Inflammatory macrophage treated with lipopolysaccharide for 1 hour (primary cell): ENCODE data around the gene ZAP70.

Experiments used
- DNase-seq, 2 donors: peaks; one replicate each; pipeline ENCODE4 v3.0.0-alpha.2; 2020 to 2022

The ZAP70 gene

DNA sequence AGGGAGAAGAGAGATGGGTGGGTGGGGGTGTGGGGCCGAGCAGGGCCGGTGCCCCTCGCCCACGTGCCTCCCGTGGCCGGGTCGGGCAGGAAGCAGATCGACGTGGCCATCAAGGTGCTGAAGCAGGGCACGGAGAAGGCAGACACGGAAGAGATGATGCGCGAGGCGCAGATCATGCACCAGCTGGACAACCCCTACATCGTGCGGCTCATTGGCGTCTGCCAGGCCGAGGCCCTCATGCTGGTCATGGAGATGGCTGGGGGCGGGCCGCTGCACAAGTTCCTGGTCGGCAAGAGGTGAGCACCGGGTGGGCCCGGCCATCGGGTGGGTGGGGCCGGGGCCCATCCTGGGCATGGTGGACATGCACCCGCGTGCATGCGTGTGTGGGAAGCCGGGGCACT is 21.8 kb downstream of the ZAP70 start:
- DNase-seq, result no peak

DNA sequence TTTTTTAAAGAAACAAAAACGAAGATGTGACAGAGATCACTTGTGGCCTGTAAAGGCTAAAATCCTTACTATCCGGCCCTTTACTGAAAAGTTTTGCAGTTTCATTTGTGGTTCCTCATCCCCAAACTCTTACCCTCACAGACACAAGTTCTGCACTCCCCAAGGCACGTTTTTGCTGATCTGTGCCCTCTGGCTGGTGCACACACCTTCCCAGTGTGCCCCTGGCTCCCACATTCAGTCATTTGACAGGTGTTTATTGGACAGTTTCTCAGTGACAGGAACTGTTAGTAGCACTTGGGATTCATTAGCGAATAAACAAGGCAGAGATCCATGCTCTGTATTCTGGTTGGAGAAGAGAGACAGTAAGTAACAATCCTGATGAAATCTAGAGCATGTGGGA is 22.8 kb downstream of the ZAP70 start:
- DNase-seq, result no peak

GRCh38 chr2:97736608-97737330 is 23.4 kb downstream of the ZAP70 start:
- DNase-seq, result no peak

DNA sequence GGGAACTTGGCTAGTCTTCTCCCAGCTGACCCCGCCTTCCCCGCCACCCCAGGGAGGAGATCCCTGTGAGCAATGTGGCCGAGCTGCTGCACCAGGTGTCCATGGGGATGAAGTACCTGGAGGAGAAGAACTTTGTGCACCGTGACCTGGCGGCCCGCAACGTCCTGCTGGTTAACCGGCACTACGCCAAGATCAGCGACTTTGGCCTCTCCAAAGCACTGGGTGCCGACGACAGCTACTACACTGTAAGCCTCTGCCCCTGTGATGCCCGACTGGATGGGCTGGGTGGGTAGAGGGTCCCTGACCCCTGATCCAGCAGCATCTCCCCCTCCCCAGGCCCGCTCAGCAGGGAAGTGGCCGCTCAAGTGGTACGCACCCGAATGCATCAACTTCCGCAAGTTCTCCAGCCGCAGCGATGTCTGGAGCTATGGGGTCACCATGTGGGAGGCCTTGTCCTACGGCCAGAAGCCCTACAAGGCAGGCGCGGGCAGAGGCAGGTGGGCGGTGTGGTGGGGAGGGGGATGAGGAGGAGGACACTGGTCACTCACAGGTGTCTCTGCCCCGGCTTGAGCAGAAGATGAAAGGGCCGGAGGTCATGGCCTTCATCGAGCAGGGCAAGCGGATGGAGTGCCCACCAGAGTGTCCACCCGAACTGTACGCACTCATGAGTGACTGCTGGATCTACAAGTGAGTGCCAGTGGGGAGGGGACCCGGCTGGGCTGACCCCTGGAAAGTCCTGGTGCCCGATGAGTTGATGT is 24.2 kb downstream of the ZAP70 start:
- no peak for DNase-seq

GRCh38 chr2:97738179-97739019 is 25.0 kb downstream of the ZAP70 start:
- no peak for DNase-seq

DNA sequence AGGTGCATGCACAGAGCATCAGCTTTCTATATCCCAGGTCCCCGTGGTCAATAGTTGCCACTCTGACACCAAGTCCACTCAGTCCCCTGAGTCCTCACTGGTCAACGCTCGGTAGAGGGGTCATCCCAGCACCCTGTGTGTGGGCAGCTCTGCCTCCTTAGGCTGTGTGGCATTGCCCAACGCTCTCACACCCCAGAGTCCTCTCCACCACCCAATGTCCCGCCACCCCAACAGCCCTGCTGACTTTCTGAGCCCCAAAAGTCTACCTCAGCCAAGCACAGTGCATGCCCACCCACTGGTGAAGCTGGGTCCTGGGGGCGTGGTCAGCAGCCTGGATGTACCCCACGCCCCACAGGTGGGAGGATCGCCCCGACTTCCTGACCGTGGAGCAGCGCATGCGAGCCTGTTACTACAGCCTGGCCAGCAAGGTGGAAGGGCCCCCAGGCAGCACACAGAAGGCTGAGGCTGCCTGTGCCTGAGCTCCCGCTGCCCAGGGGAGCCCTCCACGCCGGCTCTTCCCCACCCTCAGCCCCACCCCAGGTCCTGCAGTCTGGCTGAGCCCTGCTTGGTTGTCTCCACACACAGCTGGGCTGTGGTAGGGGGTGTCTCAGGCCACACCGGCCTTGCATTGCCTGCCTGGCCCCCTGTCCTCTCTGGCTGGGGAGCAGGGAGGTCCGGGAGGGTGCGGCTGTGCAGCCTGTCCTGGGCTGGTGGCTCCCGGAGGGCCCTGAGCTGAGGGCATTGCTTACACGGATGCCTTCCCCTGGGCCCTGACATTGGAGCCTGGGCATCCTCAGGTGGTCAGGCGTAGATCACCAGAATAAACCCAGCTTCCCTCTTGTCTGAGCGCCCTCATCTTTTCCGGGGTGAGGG is 25.9 kb downstream of the ZAP70 start:
- no peak for DNase-seq

- DNase-seq, result no peak
Measured at GRCh38 chr2:97739893-97740245, 26.5 kb downstream of the ZAP70 start.

- peak; percentile 29 to 69 for DNase-seq
Measured at GRCh38 chr2:97740590-97741182, 27.3 kb downstream of the ZAP70 start.

- no peak for DNase-seq
Measured at GRCh38 chr2:97741251-97741650, 27.9 kb downstream of the ZAP70 start.

GRCh38 chr2:97741686-97742085 is 28.3 kb downstream of the ZAP70 start:
- DNase-seq, result no peak

- DNase-seq, result no peak
Measured at GRCh38 chr2:97742381-97742847, 29.0 kb downstream of the ZAP70 start.

- no peak for DNase-seq
Measured at GRCh38 chr2:97743913-97744312, 30.5 kb downstream of the ZAP70 start.

- DNase-seq, result no peak
Measured at GRCh38 chr2:97745474-97746174, 32.2 kb downstream of the ZAP70 start.

DNA sequence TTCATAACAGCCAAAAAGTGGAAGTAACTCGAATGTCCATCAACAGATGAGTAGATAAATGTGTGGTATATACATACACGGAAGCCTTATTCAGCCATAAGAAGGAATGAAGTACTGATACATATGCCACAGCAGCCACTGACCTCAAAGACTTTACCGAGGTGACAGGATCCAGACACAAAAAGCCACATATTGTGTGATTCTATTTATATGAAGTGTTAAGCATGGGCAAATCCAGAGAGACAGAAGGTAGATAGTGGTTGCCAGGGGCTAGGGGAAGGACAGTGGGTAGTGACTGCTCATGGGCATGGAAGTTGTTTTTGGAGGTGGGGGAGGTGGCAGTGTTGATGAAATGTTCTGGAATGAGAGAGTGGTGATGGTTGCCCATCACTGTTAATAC is 33.9 kb downstream of the ZAP70 start:
- DNase-seq, result no peak

GRCh38 chr2:97747716-97748115 is 34.3 kb downstream of the ZAP70 start:
- no peak for DNase-seq

- no peak for DNase-seq
Measured at GRCh38 chr2:97749581-97749980, 36.2 kb downstream of the ZAP70 start.

DNA sequence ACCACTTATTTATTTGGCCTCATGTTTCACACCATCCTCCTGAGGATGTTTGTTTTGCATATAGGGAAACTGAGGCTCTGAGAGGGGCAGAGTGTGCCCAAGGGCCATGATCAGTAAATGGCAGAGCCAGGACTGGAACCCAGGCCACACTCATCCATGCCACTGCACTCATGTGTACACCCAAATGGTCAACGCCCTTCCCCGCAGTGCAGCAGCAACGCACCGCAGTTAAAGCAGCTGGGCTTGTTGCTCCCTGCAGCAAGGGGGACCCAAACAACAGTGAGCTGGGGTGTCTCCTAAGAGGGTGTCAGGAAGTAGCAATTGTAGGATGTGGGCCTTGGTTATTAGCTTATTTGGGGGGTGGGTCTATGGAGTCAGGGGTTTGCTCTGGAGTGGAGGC is 36.6 kb downstream of the ZAP70 start:
- DNase-seq, result no peak

DNA sequence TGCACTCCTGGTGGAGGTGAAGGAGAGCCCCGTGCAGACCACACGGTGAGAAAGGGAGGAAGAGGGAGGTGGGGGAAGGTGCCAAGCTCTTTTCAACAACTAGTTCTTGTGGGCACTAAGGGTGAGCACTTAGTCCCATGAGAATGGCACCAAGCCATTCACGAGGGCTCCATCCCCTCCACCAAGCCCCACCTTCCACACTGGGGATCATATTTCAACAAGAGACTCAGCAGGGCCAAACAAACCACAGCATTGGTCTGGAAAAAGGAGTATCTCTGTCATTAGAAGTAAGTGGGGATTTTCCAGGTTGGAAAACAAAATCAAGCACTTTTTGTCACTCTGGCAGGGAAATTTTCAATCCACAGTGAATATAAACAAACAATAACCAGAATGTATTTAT is 38.4 kb downstream of the ZAP70 start:
- DNase-seq, result no peak

- no peak for DNase-seq
Measured at GRCh38 chr2:97752342-97753334, 39.3 kb downstream of the ZAP70 start.

DNA sequence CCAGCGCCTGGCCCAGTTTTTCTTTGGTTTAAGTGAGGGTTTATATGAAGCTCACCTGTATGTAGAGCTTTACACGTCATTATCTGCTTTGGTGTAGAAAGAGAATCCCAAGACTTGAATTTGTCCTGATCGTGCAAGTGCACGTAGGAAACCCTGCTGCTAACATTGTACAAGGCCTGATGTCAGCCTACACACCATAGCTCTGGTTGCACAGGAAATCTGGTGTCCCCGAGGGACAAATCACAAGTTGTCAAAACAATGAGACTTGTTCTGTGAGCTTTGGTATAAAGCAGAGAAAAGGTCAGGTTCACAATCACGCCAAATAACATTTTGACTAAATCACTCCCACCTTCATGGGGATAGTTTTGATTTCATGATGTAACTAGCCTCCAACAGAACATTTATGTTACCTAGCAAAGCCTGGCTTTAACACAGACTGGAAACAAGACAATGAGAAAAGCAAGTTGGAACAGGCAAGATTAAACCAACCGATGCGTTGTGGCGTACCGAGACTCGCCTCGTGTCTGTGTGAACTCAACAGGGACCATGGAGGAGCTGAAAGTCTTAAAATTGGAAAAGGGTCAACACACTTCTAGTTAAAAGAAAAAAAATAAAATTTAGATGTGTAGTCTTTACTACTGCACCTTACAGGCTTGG is 41.4 kb downstream of the ZAP70 start:
- DNase-seq, result no peak
